WERI-Rb-1 (cell line): ENCODE measurements around the gene CACNA2D2.

Experiments used
- DNase-seq: peaks from one replicate; pipeline ENCODE4 v3.0.0-alpha.2; 2020
- H3K27ac ChIP-seq: fragments of 250-450 bp; sonication (Bioruptor Pico); 2 replicates; pipeline ENCODE4 v1.5.1; 2020; ENCODE audit warnings: mild to moderate bottlenecking, moderate library complexity
- H3K27me3 ChIP-seq: fragments of 250-450 bp; sonication (Bioruptor Pico); 2 replicates; pipeline ENCODE4 v1.5.1; 2021; ENCODE audit warnings: mild to moderate bottlenecking, low read depth, moderate library complexity; ENCODE audit not compliant: insufficient read depth, severe bottlenecking
- H3K36me3 ChIP-seq: fragments of 250-450 bp; sonication (Bioruptor Pico); 2 replicates; pipeline ENCODE4 v1.5.1; 2020; ENCODE audit warnings: mild to moderate bottlenecking, moderate library complexity
- H3K4me3 ChIP-seq: 2 replicates; pipeline ENCODE4 v1.5.1; 2011; ENCODE audit warnings: low read depth, mild to moderate bottlenecking, control low read depth, low read length
- H3K9me3 ChIP-seq: fragments of 250-450 bp; sonication (Bioruptor Pico); 2 replicates; pipeline ENCODE4 v1.5.1; 2021; ENCODE audit warnings: mild to moderate bottlenecking, moderate library complexity; ENCODE audit not compliant: severe bottlenecking
- TF ChIP-seq, protein P1 (sequence below): IDR thresholded peaks from 2 replicates; pipeline ENCODE4 v1.5.1; 2011; ENCODE audit warnings: low read depth, mild to moderate bottlenecking, control low read depth, inconsistent platforms, low read length

The CACNA2D2 gene

DNA sequence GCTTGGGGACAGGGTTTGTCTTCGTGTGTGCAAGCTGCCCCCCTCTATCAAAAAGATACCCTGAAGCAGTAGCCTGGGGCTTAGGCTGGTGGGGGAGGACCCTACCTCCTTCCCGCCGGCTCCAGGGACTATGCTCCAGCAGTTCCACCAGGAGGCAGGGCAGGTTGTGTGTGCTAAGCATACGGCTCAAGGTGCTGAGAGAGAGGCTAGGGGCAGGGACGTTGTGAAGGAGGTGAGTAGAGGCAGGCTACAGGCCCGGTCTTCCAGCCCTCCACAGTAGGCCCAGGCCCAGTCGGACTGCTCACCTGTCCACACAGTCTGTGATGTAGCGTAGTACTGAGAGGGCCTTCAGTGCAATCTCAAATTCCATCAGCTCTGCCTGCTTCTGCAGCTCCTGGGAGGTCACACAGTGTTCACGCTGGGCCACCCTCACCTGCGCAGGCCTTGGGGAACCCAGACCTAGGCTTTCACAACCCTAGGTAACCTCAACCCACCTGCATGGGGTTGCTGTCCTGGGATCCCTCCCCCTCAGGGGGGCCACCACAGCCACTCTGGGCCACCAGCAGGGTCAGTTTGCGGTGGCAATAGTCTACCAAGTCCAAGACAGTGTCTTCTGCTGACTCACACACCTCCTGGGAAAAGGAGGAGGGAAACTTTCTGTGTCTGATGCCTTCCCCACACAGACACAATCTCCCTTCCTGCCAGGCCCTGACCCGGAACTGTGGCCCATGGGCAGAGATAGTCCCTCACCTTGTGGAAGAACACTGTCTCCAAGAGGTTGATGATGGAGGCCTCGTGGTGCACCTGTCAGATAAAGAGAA is 160.4 kb downstream of the CACNA2D2 start:
- Histone ChIP-seq H3K9me3 (no peaks in the 10 kb centered on the region), H3K36me3 (peaks cover 12% of the 10 kb centered on the region), H3K4me3 (no peak overlapping the region), H3K27me3 (no peaks in the 10 kb centered on the region), H3K27ac (no peak overlapping the region)
- peak; percentile 64 for DNase-seq
- TF ChIP-seq, protein P1, sequence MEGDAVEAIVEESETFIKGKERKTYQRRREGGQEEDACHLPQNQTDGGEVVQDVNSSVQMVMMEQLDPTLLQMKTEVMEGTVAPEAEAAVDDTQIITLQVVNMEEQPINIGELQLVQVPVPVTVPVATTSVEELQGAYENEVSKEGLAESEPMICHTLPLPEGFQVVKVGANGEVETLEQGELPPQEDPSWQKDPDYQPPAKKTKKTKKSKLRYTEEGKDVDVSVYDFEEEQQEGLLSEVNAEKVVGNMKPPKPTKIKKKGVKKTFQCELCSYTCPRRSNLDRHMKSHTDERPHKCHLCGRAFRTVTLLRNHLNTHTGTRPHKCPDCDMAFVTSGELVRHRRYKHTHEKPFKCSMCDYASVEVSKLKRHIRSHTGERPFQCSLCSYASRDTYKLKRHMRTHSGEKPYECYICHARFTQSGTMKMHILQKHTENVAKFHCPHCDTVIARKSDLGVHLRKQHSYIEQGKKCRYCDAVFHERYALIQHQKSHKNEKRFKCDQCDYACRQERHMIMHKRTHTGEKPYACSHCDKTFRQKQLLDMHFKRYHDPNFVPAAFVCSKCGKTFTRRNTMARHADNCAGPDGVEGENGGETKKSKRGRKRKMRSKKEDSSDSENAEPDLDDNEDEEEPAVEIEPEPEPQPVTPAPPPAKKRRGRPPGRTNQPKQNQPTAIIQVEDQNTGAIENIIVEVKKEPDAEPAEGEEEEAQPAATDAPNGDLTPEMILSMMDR = peak; percentile 66

DNA sequence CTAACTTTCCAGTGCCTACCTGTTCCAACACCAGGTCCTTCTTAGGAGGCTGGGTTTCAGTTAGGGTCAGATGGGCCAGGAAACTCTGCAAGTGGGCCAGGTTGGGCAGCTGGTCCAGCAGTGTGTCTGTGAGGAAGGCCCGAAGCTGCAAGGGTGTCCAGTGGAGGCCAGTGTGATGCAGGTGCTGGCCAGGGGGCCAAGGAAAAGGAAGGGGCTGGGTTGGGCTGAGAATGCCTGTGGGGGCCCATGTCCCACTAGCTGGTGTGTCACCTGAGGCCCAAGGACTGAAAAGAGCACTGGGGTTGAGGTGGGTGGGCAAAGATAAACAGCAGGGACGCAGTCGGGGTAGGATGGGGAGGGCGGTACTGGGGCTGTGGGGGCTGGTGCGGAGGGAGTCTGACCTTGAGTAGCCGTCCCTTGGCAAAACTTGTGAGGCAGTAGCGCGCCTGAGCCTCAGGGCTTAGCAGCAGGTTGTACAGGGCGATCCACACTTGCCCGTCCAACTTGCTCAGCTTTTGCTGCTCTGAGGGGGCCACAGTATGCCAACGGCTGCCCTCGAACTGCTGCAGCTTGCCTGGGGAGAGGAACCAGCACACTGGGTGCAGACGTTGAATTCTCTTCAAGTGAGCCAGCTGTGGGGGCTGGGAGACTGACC is 161.3 kb downstream of the CACNA2D2 start:
- H3K4me3 ChIP-seq = no peak overlapping the region
- H3K27me3 ChIP-seq = no peaks in the 10 kb centered on the region
- H3K36me3 ChIP-seq = peaks cover 4% of the 10 kb centered on the region
- H3K9me3 ChIP-seq = no peaks in the 10 kb centered on the region
- no peak overlapping the region for H3K27ac ChIP-seq
- no peak for DNase-seq
- TF ChIP-seq, protein P1 = no peak

- Histone ChIP-seq H3K9me3 (no peaks in the 10 kb centered on the region), H3K27ac (no peak overlapping the region), H3K27me3 (no peaks in the 10 kb centered on the region), H3K4me3 (no peak overlapping the region), H3K36me3 (peaks cover 5% of the 10 kb centered on the region)
- TF ChIP-seq, protein P1 = no peak
- DNase-seq = no peak
Measured at GRCh38 chr3:50341537-50341936, 161.9 kb downstream of the CACNA2D2 start.

DNA sequence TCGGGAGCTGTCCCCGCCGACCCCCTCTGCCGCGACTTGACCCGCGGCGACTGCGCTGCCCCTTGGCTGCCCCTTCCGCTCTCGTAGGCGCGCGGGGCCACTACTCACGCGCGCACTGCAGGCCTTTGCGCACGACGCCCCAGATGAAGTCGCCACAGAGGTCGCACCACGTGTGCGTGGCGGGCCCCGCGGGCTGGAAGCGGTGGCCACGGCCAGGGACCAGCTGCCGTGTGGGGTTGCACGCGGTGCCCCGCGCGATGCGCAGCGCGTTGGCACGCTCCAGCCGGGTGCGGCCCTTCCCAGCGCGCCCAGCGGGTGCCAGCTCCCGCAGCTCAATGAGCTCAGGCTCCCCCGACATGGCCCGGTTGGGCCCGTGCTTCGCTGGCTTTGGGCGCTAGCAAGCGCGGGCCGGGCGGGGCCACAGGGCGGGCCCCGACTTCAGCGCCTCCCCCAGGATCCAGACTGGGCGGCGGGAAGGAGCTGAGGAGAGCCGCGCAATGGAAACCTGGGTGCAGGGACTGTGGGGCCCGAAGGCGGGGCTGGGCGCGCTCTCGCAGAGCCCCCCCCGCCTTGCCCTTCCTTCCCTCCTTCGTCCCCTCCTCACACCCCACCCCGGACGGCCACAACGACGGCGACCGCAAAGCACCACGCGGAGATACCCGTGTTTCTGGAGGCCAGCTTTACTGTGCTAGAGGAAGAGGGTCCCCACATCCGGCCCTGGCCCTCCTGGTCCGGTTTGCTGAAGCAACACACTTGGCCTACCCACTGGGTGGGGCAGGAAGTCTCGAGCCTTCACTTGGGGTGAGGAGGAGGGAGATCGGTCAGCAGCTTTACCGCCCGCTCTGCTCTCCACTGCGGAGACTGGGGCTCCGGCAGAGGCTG is 162.7 kb downstream of the CACNA2D2 start, which contains the start of gene RASSF1:
Gene RASSF1, minus strand, starts transcription at position 389 of the 882 bp plus-strand sequence. Its CDS starts 31 bp downstream, at position 358.
- TF ChIP-seq, protein P1 = no peak
- no peak within 1 kb of the TSS for H3K4me3 ChIP-seq
- no peak within 1 kb of the TSS for H3K27ac ChIP-seq
- no peak for DNase-seq
- H3K36me3 ChIP-seq = peaks cover 8% of the 10 kb centered on the region
- H3K9me3 ChIP-seq = no peaks in the 10 kb centered on the region
- no peaks in the 10 kb centered on the region for H3K27me3 ChIP-seq

DNA sequence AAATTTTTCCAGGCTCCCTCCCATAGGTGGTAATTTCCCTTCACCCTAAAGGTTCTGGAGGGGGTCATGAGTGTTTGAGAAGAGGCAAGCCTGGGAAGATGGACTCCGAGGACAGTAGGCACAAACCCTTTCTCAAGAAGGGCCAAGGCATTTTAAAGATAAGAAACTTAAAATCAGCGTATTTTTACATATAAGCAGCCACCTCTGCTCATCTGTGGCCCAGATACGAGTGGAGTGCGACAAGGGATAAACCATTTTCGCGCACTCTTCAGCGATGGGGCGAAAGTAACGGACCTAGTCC is 163.3 kb downstream of the CACNA2D2 start:
- DNase-seq = no peak
- Histone ChIP-seq H3K36me3 (peaks cover 13% of the 10 kb centered on the region), H3K27me3 (no peaks in the 10 kb centered on the region), H3K27ac (no peak overlapping the region), H3K9me3 (no peaks in the 10 kb centered on the region), H3K4me3 (no peak overlapping the region)
- TF ChIP-seq, protein P1 = no peak
